K562 (cell line): ENCODE measurements around the gene MPRIP. TPM values are rescaled to one million over a fixed set of nuclear protein-coding genes. Genes with fewer than 3 reads are reported as not detected.

Source experiments
- ATAC-seq: fragments of 200-7000 bp; cut with Tn5 transposase; 3 replicates; pipeline ENCODE4 v1.9.1; 2020; ENCODE audit warnings: moderate library complexity
- BruUV-seq: library from RNA; stranded (reverse); fragments of 400-500 nt; replicated peaks from 2 replicates; lab custom pipeline; 2021; lab: Mats Ljungman, UMichigan
- CTCF ChIA-PET: fragments of 300-600 bp; formaldehyde crosslinking; extraction: SDS; loops from one replicate; lab custom pipeline; 2021; ENCODE audit warnings: low intra/inter-chr PET ratio; lab: Yijun Ruan, JAX
- POLR2A ChIA-PET: fragments of 300-600, 350-650 bp; sonication (Branson Sonifier 250); formaldehyde crosslinking; extraction: SDS; loops from one replicate; lab custom pipeline; 2021; ENCODE audit warnings: antibody characterized with exemption, inconsistent platforms; lab: Yijun Ruan, JAX
- DNase-seq, 4 experiments: peaks; one replicate each; pipeline versions ENCODE4 v3.0.0 to v3.0.0-alpha.2; 2011 to 2018; ENCODE audit warnings: low spot score in 3 of 4, mixed read lengths in 3 of 4; ENCODE audit errors: extremely low read depth in 1 of 4
- FAIRE-seq: peaks from 2 replicates; lab custom pipeline; 2011; peaks lifted over from hg19 to GRCh38; lab: Jason Lieb, UNC
- H2AFZ ChIP-seq: 2 replicates; pipeline ENCODE4 v1.6.0; 2011; ENCODE audit warnings: low read depth, low read length, control low read depth, inconsistent platforms
- H3K27ac ChIP-seq: fragments of 200-600 bp; 3 replicates; pipeline ENCODE4 v1.8.0; 2011; ENCODE audit warnings: low read depth, mild to moderate bottlenecking, control low read depth, inconsistent platforms, low read length, moderate library complexity, mixed read lengths; ENCODE audit errors: extremely low read depth
- H3K27me3 ChIP-seq, 2 experiments: fragments of 300-600 bp in 1 of 2; 2 replicates in 1 of 2; 3 replicates in 1 of 2; pipeline versions ENCODE4 v1.6.0 to v1.8.0; 2011; ENCODE audit warnings: inconsistent platforms in 2 of 2, low read length in 2 of 2, mild to moderate bottlenecking in 1 of 2, mixed read lengths in 1 of 2, moderate library complexity in 1 of 2; ENCODE audit not compliant: control insufficient read depth in 2 of 2, insufficient read depth in 2 of 2
- H3K36me3 ChIP-seq: fragments of 300-600 bp; 3 replicates; pipeline ENCODE4 v1.8.0; 2011; ENCODE audit warnings: mild to moderate bottlenecking, low read length, inconsistent platforms; ENCODE audit not compliant: control insufficient read depth, insufficient read depth
- H3K4me1 ChIP-seq, 2 experiments: fragments of 200-600 bp in 1 of 2; replicated peaks in 1 of 2; 2 replicates in 1 of 2; 3 replicates in 1 of 2; pipeline versions ENCODE4 v1.5.1 to v1.8.0; 2011; ENCODE audit warnings: inconsistent platforms in 2 of 2, low read length in 2 of 2, mild to moderate bottlenecking in 1 of 2, mixed read lengths in 1 of 2, moderate library complexity in 1 of 2; ENCODE audit not compliant: control insufficient read depth in 2 of 2, insufficient read depth in 2 of 2
- H3K4me2 ChIP-seq: 2 replicates; pipeline ENCODE4 v1.6.1; 2011; ENCODE audit warnings: low read length, control low read depth, inconsistent platforms, mixed read lengths; ENCODE audit not compliant: insufficient read depth
- H3K4me3 ChIP-seq: fragments of 200-600 bp; sonication (generic), shearing (Covaris generic); 2 replicates; pipeline ENCODE4 v1.5.1; 2016; ENCODE audit warnings: control low read depth, inconsistent platforms
- H3K79me2 ChIP-seq: fragments of 200-600 bp; 3 replicates; pipeline ENCODE4 v1.8.0; 2011; ENCODE audit warnings: low read length, inconsistent platforms; ENCODE audit not compliant: control insufficient read depth, insufficient read depth
- H3K9ac ChIP-seq, 2 experiments: 2 replicates each; pipeline versions ENCODE4 v1.6.0 to v1.6.1; 2011; ENCODE audit warnings: low read depth in 2 of 2, low read length in 2 of 2, control low read depth in 1 of 2, inconsistent platforms in 1 of 2, mild to moderate bottlenecking in 1 of 2, mixed read lengths in 1 of 2; ENCODE audit not compliant: insufficient read depth in 1 of 2
- H3K9me1 ChIP-seq: one replicate; pipeline ENCODE4 v1.6.0; 2011; ENCODE audit warnings: inconsistent platforms, mild to moderate bottlenecking, low read length, moderate library complexity; ENCODE audit not compliant: control insufficient read depth, insufficient read depth
- H3K9me3 ChIP-seq: replicated peaks from 2 replicates; pipeline ENCODE4 v1.5.1; 2011; ENCODE audit warnings: low read depth, low read length, inconsistent platforms; ENCODE audit not compliant: control insufficient read depth, insufficient read depth
- H4K20me1 ChIP-seq: replicated peaks from 2 replicates; pipeline ENCODE4 v1.6.1; 2011; ENCODE audit warnings: low read length, inconsistent platforms, mixed read lengths; ENCODE audit not compliant: control insufficient read depth, insufficient read depth
- GABPB2 ChIP-seq: fragments of 250-450 bp; sonication (Bioruptor Pico); conservative IDR thresholded peaks from 2 replicates; pipeline ENCODE4 v1.5.1; 2021; ENCODE audit warnings: mild to moderate bottlenecking
- MYC ChIP-seq, 2 experiments: fragments of 250-450 bp in 1 of 2; sonication (Bioruptor Pico) in 1 of 2; IDR thresholded peaks; 2 replicates each; pipeline versions ENCODE4 v1.5.1 to v1.6.1; 2012 to 2021; ENCODE audit warnings: low read depth in 2 of 2, borderline replicate concordance in 1 of 2, improper control_type of control experiment in 1 of 2, low read length in 1 of 2, mild to moderate bottlenecking in 1 of 2, moderate library complexity in 1 of 2
- POLR2G ChIP-seq: fragments of 200-400 bp; formaldehyde crosslinking; IDR thresholded peaks from 2 replicates; pipeline ENCODE4 v1.6.1; 2017; ENCODE audit warnings: low read depth, mild to moderate bottlenecking, antibody characterized with exemption, low read length, moderate library complexity
- U2AF2 ChIP-seq: fragments of 200-400 bp; formaldehyde crosslinking; optimal IDR thresholded peaks from 2 replicates; pipeline ENCODE3; 2017; ENCODE audit warnings: low read depth, mild to moderate bottlenecking, low read length
- ZNF76 ChIP-seq: fragments of 250-450 bp; sonication (Bioruptor Pico); IDR thresholded peaks from 2 replicates; pipeline ENCODE4 v1.4.0; 2020; ENCODE audit warnings: mild to moderate bottlenecking, moderate library complexity, borderline replicate concordance
- WGBS: fragments of 100-300 bp; shearing (Covaris generic); methylation state at CpG from one replicate; pipeline ENCODE4 v1.1.6; 2016; ENCODE audit warnings: low coverage, mixed read lengths; ENCODE audit not compliant: insufficient coverage; ENCODE audit errors: missing lambda C conversion rate; 5-methylcytosine and 5-hydroxymethylcytosine counted together
- in situ Hi-C: fragments of 300-500 bp; cut with MboI; formaldehyde crosslinking; loops from 4 replicates; pipeline ENCODE4 v1.15.0; 2018; ENCODE audit warnings: inconsistent platforms, mixed read lengths
- intact Hi-C: fragments of 100-400 bp; cut with micrococcal nuclease; formaldehyde crosslinking; loops from 2 replicates; pipeline ENCODE4 v1.14.2; 2022
- polyA plus RNA-seq, 8 experiments: library from polyadenylated mRNA; depleted of rRNA in 4 of 8; stranded (reverse) in 5 of 8; unstranded in 3 of 8; fragments of >200 nt; fragmentation: Nextera tagmentation in 2 of 8; fragmentation: Illumina TruSeq in 1 of 8; extraction: Ambion mirVana in 2 of 8; extraction: Trizol in 1 of 8; gene quantifications; 2 replicates each; pipeline versions ENCODE4 v1.2.1 to v1.2.3, GENCODE V29; 2011 to 2014; ENCODE audit warnings: inconsistent platforms in 1 of 8, missing spikeins in 1 of 8
- total RNA-seq, 7 experiments: library from RNA; depleted of rRNA in 6 of 7; stranded (reverse); fragments of >200 nt in 6 of 7; fragmentation: Illumina TruSeq in 2 of 7; extraction: Trizol in 2 of 7; gene quantifications; 2 replicates each; pipeline versions ENCODE4 v1.2.1 to v1.2.3, GENCODE V29; 2011 to 2021; ENCODE audit warnings: low replicate concordance in 1 of 7

MPRIP gene
- total and polyA plus RNA-seq, 9 of the 15 experiments (the other 6 are each of a cell fraction or from before 2014, with no cell fraction given) = 10.0 to 72.6 (median 30.1) TPM

DNA sequence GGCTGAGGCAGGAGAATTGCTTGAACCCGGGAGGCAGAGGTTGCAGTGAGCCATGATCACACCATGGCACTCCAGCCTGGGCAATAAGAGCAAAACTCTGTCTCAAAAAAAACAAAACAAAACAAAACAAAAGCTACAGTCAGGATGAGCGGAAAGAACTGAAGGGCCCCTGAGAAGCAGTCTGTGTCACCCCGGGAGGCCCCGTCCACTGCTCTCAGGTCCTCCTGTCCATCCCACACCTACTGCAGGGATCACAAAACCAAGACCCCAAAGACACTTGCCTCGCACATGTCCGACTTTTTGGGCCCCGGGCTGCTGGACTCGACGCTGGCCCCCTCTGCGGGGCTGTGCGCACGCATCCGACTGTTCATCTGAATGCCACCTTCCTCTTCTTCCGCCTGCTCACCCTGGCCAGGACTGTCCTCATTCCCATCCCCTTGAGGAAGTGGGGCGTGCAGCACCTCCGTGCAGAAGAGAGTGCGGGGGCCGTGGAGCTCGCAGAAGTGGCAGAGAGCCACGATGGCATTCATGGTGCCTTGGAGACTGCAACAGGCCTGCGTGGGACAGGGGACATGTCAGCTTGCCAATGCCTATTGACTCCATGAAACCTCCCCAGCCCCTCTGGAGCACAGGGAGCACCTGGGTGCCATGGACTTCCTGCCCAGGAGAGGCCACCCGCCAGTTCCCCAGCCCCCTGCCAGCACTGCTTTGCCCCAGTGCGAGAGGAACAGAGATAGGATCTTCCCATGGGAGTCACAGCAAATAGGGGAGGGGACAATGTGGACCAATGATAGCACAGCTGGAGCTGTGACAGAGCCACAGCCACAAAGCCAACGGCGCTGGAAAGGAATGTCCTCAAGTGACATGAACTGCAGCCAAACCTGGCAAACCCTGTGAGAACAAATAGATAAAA is 185.6 kb downstream of the MPRIP start:
- Histone ChIP-seq H3K9me3 (no peaks in the 10 kb centered on the region), H3K4me1 (peaks cover 0 to 5% of the 10 kb centered on the region in 2 experiments; a peak in 1 of 5 replicates), H3K79me2 (peaks cover 3% of the 10 kb centered on the region; the same call in 2 of the 3 replicates), H3K27me3 (no peaks in the 10 kb centered on the region), H3K36me3 (peaks cover 89% of the 10 kb centered on the region), H3K9me1 (no peaks in the 10 kb centered on the region), H3K9ac (no peak overlapping the region), H4K20me1 (no peaks in the 10 kb centered on the region), H3K4me2 (no peak overlapping the region), H3K4me3 (no peak overlapping the region), H2AFZ (no peak overlapping the region), H3K27ac (no peak overlapping the region)
- ATAC-seq = no peak
- BruUV-seq = no TSS peak
- peak in 1 of 4 experiments; percentile 29 for DNase-seq
- intact Hi-C loops = no loop called here
- 94% methylated on average over 24 of the region's 25 CpGs for WGBS
- TF ChIP-seq ZNF76 (no peak), POLR2G (0 out of 2 replicates have a peak, but pooled peaks have one; percentile 11), MYC (IDR thresholded peaks at IDR 0.05; ENCODE audit: low read depth, low read length) (no peak), MYC (CRISPR knock-in tag; IDR thresholded peaks at IDR 0.05; ENCODE audit: borderline replicate concordance, low read depth) (no peak), GABPB2 (no peak), U2AF2 (no peak)
- CTCF ChIA-PET = no interaction called here
- FAIRE-seq = no peak
- in situ Hi-C loops = no loop called here
- POLR2A ChIA-PET = no interaction called here
